Measurements from ENCODE around the gene CD22.

Gene CD22

GRCh38 chr19:35331551-35332214, 2.7 kb downstream of the CD22 start:
- TF ChIP-seq EZH2phosphoT487 (IDR thresholded peaks at IDR 0.05; ENCODE audit: low read depth) (no peak), CTCF (IDR thresholded peaks at IDR 0.05; ENCODE audit: low read depth, low read length) (no peak)
- H3K4me2 ChIP-seq (ENCODE audit: low read length) = peak overlapping the region; percentile 91
- H3K4me1 ChIP-seq (ENCODE audit: low read length) = peaks cover 74% of the 10 kb centered on the region
- H3K79me2 ChIP-seq (ENCODE audit: low read length) = peaks cover 63% of the 10 kb centered on the region
- no peak overlapping the region for H2AFZ ChIP-seq (ENCODE audit: low read depth, low read length)
- H3K9ac ChIP-seq (ENCODE audit: low read length) = peak overlapping the region; percentile 88; the same call in 1 of the 2 replicates
- peak overlapping the region; percentile 86 for H3K27ac ChIP-seq (ENCODE audit: low read length)
- H3K36me3 ChIP-seq (replicated peaks; ENCODE audit: low read depth, low read length) = peaks cover 62% of the 10 kb centered on the region
- H4K20me1 ChIP-seq (ENCODE audit: insufficient read depth, low read length) = peaks cover 24% of the 10 kb centered on the region
- H3K4me3 ChIP-seq (ENCODE audit: low read length) = peak overlapping the region; percentile 82
- 0 out of 2 replicates have a peak, but pooled peaks cover 4% of the 10 kb centered on the region for H3K9me3 ChIP-seq (ENCODE audit: insufficient read depth, low read length)
- H3K27me3 ChIP-seq (ENCODE audit: low read depth, low read length) = no peaks in the 10 kb centered on the region

DNA sequence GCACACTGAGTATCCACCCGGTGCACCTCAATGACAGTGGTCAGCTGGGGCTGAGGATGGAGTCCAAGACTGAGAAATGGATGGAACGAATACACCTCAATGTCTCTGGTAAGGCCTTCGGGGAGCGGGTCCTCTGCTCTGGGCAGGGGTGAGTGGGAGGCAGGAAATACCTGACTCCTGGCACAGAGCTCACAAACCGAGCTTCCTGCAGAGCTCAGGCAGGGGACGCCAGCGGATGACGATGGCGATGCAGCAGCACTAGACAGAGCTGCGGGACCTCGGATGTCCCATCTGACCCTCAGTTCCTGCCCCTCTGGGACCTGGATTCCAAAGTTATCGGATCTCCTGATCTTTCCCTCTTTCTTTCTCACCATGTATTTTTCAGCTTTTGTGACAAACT, 3.8 kb downstream of the CD22 start:
- Histone ChIP-seq H3K27ac (ENCODE audit: low read length) (peak overlapping the region; percentile 80), H2AFZ (ENCODE audit: low read depth, low read length) (no peak overlapping the region), H3K4me1 (ENCODE audit: low read length) (peaks cover 85% of the 10 kb centered on the region), H3K36me3 (replicated peaks; ENCODE audit: low read depth, low read length) (peaks cover 72% of the 10 kb centered on the region), H4K20me1 (ENCODE audit: insufficient read depth, low read length) (peaks cover 24% of the 10 kb centered on the region), H3K27me3 (ENCODE audit: low read depth, low read length) (no peaks in the 10 kb centered on the region), H3K4me3 (ENCODE audit: low read length) (peak overlapping the region; percentile 65), H3K79me2 (ENCODE audit: low read length) (peaks cover 65% of the 10 kb centered on the region), H3K9ac (ENCODE audit: low read length) (peak overlapping the region; percentile 49), H3K4me2 (ENCODE audit: low read length) (peak overlapping the region; percentile 83), H3K9me3 (ENCODE audit: insufficient read depth, low read length) (0 out of 2 replicates have a peak, but pooled peaks cover 4% of the 10 kb centered on the region)
- TF ChIP-seq CTCF (IDR thresholded peaks at IDR 0.05; ENCODE audit: low read depth, low read length) (0 out of 2 replicates have a peak, but pooled peaks have one; percentile 4), EZH2phosphoT487 (IDR thresholded peaks at IDR 0.05; ENCODE audit: low read depth) (no peak)

- Histone ChIP-seq H3K27ac (ENCODE audit: low read length) (peak overlapping the region; percentile 80), H3K9ac (ENCODE audit: low read length) (peak overlapping the region; percentile 49), H2AFZ (ENCODE audit: low read depth, low read length) (no peak overlapping the region), H3K4me3 (ENCODE audit: low read length) (peak overlapping the region; percentile 65), H3K4me1 (ENCODE audit: low read length) (peaks cover 77% of the 10 kb centered on the region), H3K79me2 (ENCODE audit: low read length) (peaks cover 67% of the 10 kb centered on the region), H3K4me2 (ENCODE audit: low read length) (peak overlapping the region; percentile 83), H3K36me3 (replicated peaks; ENCODE audit: low read depth, low read length) (peaks cover 80% of the 10 kb centered on the region), H4K20me1 (ENCODE audit: insufficient read depth, low read length) (peaks cover 24% of the 10 kb centered on the region), H3K9me3 (ENCODE audit: insufficient read depth, low read length) (0 out of 2 replicates have a peak, but pooled peaks cover 4% of the 10 kb centered on the region), H3K27me3 (ENCODE audit: low read depth, low read length) (no peaks in the 10 kb centered on the region)
- TF ChIP-seq EZH2phosphoT487 (IDR thresholded peaks at IDR 0.05; ENCODE audit: low read depth) (no peak), CTCF (IDR thresholded peaks at IDR 0.05; ENCODE audit: low read depth, low read length) (no peak)
Observed at GRCh38 chr19:35334144-35334753, 5.3 kb downstream of the CD22 start.

GRCh38 chr19:35336166-35336955, 7.4 kb downstream of the CD22 start:
- H3K4me2 ChIP-seq (ENCODE audit: low read length) = no peak overlapping the region

More at GRCh38 chr19:35336166-35336955, 7.4 kb downstream of the CD22 start:
- H3K36me3 ChIP-seq (replicated peaks; ENCODE audit: low read depth, low read length) = peaks cover 81% of the 10 kb centered on the region
- H3K27me3 ChIP-seq (ENCODE audit: low read depth, low read length) = no peaks in the 10 kb centered on the region
- no peak overlapping the region for H3K4me3 ChIP-seq (ENCODE audit: low read length)
- TF ChIP-seq EZH2phosphoT487 (IDR thresholded peaks at IDR 0.05; ENCODE audit: low read depth) = no peak
- TF ChIP-seq CTCF (IDR thresholded peaks at IDR 0.05; ENCODE audit: low read depth, low read length) = no peak
- H3K9me3 ChIP-seq (ENCODE audit: insufficient read depth, low read length) = 0 out of 2 replicates have a peak, but pooled peaks cover under 1% of the 10 kb centered on the region
- peaks cover 46% of the 10 kb centered on the region for H3K79me2 ChIP-seq (ENCODE audit: low read length)
- no peak overlapping the region for H3K27ac ChIP-seq (ENCODE audit: low read length)
- peaks cover 60% of the 10 kb centered on the region for H3K4me1 ChIP-seq (ENCODE audit: low read length)
- peaks cover 24% of the 10 kb centered on the region for H4K20me1 ChIP-seq (ENCODE audit: insufficient read depth, low read length)
- no peak overlapping the region for H2AFZ ChIP-seq (ENCODE audit: low read depth, low read length)
- H3K9ac ChIP-seq (ENCODE audit: low read length) = no peak overlapping the region
